Femur (tissue), 1 donor: ENCODE measurements around the gene SLC5A5.

ENCODE experiments used
- DNase-seq: peaks from one replicate; pipeline ENCODE4 v3.0.0-alpha.2; 2017

The SLC5A5 gene

GRCh38 chr19:17871878-17872250 is at the start of gene SLC5A5:
SLC5A5 (plus strand) TSS chr19:17871945; CDS start chr19:17872320, 375 bp downstream.
- no peak for DNase-seq

GRCh38 chr19:17824339-17824738 is 47.4 kb upstream of the SLC5A5 start:
- no peak for DNase-seq

GRCh38 chr19:17826508-17827056 is 45.2 kb upstream of the SLC5A5 start:
- no peak for DNase-seq

- peak; percentile 54 for DNase-seq
These were observed 41.7 kb upstream of the SLC5A5 start for GRCh38 chr19:17829855-17830566.

- DNase-seq, result peak; percentile 84
These were observed 41.0 kb upstream of the SLC5A5 start for GRCh38 chr19:17830567-17831418.

- DNase-seq, result no peak
These were observed 40.3 kb upstream of the SLC5A5 start for GRCh38 chr19:17831419-17831888.

- DNase-seq, result no peak
These were observed 39.1 kb upstream of the SLC5A5 start for GRCh38 chr19:17832443-17833208.

GRCh38 chr19:17834350-17835181 is 37.2 kb upstream of the SLC5A5 start:
- no peak for DNase-seq

- DNase-seq, result no peak
These were observed 36.4 kb upstream of the SLC5A5 start for GRCh38 chr19:17835182-17836006.

GRCh38 chr19:17836530-17836929 is 35.2 kb upstream of the SLC5A5 start:
- no peak for DNase-seq

- DNase-seq, result no peak
These were observed 33.8 kb upstream of the SLC5A5 start for GRCh38 chr19:17837972-17838371.

- DNase-seq, result no peak
These were observed 31.7 kb upstream of the SLC5A5 start for GRCh38 chr19:17840019-17840418.

GRCh38 chr19:17841371-17841809 is 30.4 kb upstream of the SLC5A5 start:
- no peak for DNase-seq

GRCh38 chr19:17841810-17842662 is 29.7 kb upstream of the SLC5A5 start:
- DNase-seq, result peak; percentile 92

- no peak for DNase-seq
These were observed 29.0 kb upstream of the SLC5A5 start for GRCh38 chr19:17842663-17843291.

GRCh38 chr19:17843292-17843827 is 28.4 kb upstream of the SLC5A5 start:
- DNase-seq, result no peak

- DNase-seq, result no peak
These were observed 27.7 kb upstream of the SLC5A5 start for GRCh38 chr19:17843908-17844490.

- DNase-seq, result no peak
These were observed 25.6 kb upstream of the SLC5A5 start for GRCh38 chr19:17846146-17846545.
